SW 1271 (cell line): Measurements from ENCODE around the gene TJAP1.

Experiments used
- DNase-seq, 2 experiments: peaks; one replicate each; lab custom pipeline; 2025; lab: John Stamatoyannopoulos, UW

Gene TJAP1

DNA sequence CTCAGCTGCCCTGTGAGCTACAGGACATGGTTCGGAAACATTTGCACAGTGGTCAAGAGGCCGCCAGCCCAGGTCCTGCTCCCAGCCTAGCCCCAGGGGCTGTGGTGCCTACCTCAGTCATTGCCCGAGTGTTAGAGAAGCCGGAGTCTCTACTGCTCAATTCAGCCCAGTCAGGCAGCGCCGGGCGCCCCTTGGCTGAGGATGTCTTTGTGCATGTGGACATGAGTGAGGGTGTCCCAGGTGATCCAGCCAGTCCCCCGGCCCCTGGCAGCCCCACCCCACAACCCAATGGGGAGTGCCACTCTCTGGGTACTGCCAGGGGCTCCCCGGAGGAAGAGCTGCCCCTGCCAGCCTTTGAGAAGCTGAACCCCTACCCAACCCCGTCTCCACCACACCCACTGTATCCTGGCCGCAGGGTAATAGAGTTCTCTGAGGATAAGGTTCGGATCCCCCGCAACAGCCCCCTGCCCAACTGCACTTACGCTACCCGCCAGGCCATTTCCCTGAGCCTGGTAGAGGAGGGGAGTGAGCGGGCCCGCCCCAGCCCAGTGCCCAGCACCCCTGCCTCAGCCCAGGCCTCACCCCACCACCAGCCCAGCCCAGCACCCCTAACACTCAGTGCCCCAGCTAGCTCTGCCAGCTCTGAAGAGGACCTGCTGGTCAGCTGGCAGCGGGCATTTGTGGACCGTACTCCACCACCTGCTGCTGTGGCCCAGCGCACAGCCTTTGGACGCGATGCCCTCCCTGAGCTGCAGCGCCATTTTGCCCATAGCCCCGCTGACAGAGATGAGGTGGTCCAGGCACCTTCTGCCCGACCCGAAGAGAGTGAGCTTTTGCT is 27.6 kb downstream of the TJAP1 start:
- no peak for DNase-seq

DNA sequence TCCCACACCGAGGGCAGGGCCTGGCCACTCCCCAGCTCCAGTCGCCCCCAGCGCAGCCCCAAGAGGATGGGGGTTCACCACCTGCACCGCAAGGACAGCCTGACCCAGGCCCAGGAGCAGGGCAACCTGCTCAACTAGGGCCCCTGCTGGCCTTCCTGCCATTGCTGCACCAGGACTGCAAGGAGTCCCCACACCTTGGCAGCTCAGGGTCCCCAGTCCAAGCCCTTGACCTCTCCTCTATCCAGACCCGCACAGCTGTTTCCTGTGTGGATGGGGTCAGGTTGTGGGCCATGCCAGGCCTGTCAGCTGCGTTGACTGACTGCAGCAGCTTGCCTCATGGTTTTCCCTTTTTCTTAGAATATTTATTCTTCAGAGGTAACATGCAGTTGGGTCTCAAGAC is 28.3 kb downstream of the TJAP1 start:
- DNase-seq = no peak

DNA sequence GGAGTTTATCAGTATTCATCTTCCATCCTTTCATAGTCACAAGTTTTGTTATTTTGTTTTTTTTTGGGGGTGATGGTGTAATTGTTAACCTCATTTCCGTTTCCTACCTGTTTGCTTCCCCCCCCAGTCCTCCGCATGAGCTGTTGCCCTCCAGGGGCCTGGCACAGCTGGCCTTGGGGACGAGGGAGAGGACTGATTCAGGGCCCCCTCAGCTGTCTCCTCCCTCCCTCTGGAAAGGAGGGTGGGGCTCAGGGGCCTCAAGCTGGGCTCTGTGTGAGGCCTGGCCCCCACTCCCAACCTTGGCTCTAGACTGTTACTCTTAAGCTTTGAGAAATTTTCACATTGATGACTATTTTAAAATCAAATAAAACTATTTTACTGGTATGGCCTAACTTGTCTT is 28.8 kb downstream of the TJAP1 start:
- DNase-seq = no peak

DNA sequence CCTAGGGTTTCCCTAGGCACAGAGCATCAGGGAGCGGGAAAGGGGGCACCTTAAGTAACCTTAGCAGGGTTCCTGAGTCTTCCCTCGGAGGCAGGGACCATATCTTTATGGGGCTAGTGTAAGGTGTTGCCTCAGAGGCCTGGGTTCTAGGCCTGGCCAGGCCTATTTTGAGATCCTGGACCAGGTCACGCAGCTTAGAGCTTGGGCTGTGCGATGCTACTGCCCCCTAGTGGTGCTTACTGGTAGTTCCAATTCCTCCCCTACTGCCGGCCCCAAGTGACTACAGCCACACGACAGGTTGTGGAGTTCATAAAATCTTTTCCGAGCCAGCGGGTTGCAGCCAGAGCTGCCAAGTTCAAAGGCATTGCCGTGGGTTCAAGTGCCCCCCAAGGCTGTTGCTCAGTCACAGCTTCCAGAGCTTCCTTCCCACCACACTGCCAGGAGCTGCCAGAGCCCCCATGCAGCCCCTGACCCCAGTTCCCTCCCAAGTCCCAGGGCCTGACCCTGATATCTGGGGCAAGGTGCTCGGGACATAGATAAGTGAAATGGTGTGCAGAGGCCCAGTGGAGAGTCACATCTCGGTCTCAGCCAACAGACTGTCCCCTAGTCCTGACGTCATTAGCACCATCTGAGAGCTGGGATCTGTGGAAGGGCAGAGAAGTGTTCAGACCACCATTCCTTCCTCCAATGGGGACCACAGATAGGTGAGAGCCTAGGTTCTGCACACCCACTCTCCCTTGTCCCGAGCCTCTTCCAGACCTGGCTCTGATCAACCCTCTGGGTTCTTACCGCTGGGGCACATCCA is 29.5 kb downstream of the TJAP1 start:
- DNase-seq = peak; percentile 39 to 74

DNA sequence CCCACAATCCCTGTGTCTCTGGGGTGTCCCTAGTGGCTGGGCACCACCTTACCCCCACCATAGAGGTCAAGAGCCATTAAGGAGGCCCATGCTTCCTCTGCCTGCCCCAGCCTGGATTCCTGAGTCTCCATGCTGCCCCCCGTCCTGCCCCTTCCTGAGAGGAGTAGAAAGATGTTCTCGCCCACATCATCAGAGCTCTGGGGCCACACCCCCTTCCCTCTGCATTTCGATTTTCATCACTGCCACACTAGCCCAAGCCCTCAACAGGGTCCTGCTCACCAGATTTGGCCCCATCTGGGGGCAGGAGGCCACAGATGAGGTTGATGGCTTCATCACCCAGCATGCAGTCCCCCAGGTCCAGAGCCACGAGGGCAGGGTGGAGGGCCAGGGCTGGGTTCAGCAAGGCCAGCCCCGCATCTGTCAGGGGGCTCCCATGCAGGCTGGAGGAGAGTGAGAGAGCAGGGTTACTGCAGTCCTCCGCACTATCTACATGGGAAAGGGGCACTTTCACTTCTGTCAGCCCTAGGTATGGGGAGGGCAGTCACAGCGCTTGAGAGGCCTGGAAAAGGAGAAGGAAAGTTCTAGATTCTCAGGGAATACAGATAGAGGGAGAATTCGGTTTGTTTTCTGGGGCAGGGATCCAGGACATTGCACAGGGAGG is 31.2 kb downstream of the TJAP1 start:
- DNase-seq = no peak

DNA sequence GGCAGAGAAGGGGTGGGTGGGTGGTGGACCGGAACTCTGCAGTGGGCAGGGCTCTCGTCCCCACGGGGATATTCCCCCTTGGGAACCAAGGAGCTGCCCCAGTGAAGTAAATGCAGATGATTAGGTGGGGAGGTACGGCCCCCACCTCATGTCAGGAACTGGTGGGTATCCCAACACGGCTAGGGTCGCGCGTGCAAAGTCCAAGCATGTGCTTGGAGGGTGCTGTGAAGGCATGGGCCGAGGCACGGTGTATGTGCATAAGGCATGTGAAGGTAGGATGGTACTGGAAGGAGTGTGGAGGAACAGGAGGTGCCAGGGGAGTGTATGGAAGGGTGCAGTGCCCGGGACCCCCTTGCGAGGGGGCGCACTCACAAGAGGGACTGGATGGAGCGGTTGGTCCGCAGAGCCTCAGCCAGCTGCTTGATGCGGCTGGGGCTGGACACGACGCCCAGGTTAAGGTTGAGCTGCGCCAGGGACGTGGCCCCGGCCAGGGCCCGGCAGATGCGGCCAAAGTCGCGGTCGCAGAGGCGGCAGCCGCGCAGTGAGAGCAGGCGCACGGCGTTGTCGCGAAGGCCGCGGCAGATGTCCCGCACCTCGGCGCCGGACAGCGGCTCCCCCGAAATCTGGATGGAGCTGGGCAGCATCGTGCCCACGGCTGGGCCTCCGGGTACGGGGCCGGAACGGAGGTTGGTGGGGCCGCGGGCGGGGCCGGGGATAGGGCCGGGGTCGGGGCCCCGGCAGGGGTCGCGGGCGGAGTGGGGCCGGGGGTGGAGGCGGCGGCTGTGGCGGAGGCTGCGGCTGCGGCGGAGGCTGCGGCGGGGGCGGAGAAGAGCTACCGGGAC is 32.0 kb downstream of the TJAP1 start:
- no peak for DNase-seq

DNA sequence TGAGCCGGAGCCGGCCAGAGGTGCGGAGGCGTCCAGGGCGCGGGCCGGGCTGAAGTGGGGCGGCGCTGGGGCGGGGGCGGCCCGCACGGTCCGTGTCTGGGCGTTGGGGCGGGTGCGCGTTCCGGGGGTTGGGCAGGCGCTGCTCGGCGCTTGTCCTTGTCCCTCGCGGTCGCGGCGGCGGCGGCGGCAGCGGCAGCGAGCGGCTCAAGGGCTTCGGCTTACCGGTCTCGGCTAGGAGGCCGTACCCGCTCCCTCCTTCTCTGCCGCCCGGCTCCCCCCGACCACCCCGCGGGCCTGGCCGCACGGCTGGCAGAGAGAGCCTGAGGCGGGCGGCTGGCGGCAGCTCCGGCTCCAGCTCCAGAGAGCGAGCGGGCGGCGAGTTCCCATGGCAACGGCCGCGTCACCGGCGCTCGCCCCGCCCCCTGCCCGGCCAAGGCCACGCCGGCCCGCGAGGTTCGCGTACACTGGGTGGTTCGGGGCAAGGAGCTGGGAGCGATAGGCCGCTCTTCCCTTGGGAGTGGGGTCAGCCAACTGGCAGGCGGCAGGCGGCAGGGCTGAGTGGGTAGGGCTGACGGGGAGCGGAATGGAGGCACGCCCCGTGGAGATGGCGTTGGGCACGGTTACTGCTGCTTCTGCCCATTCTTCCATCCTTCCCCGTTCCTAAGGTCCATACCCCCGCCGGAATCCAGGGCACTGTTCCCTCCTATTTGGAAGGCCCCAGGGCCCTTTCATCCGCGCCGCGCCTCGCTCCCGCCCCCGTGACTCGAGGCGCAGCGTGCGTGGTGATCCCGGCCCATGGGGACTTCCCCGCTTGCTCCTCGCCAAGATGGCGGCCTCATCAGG is 32.8 kb downstream of the TJAP1 start, which contains the start of gene LRRC73:
Gene LRRC73, minus strand, starts transcription at position 363 of the 843 bp plus-strand sequence. CDS start 561 bp downstream, outside the sequence.
- DNase-seq = peak in 1 of 2 experiments; percentile 72

DNA sequence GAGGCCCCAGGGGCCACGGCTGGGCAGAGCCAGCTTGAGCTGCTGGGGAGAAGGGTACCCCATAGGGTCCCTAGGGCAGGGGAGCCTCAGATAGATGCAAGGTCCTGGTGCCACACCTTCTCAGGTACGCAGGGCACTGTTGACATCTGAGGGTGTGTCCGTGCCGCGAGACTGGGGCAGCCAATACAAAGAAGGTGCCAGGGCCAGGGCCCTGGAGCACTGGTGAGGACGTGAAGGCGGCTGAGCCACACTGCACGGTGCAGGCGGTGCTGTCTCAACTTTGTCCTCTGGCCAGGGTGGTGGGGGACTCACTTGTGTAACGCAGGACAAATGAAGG is 33.4 kb downstream of the TJAP1 start:
- DNase-seq = no peak

DNA sequence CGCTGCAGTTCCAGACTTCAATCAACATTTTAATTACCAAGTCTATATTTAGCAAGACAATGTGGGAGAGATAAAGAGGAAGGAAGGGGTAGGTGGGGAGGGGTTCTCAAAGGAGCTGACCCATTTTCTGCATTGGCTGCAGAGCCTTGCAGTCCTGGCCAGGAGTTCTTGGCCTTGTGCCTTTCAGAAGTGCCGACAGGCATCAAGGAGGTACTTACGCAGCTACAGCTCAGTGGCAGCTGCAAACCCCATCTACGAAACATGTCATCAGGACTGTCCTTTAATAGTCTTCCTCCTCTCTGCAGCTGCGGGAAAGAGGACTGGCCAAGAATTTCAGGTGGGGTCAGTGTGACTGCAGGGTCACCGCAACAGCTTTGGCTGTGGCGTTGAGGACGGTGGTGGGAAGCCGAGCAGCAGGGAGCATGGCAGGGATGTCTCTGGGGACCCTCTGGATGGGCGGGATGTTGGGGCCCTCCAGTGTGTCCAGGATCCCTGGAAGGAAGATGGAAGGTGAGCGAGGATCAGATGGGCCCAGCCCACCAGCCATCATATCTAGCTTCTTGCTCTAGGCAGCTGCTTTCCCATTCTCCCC is 34.5 kb downstream of the TJAP1 start:
- DNase-seq = no peak

DNA sequence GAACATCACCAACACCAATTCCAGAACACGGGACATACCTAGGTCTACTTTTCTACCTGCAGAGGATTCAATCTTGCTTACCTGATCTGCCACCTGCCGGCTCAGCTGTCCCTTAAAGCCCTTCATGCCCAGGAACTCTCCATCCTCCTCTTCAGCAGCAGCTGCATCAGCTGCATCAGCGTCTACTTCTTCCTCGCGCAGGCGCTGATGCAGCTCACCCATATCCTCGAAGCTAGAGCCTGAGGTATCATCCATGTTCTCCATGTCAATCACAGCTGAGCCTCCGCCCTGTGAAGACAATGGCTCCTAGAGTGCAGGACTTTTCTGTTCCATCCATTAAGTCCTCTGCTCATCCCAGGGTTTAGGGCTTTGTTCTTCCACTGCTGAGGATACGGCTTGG is 38.4 kb downstream of the TJAP1 start:
- no peak for DNase-seq

DNA sequence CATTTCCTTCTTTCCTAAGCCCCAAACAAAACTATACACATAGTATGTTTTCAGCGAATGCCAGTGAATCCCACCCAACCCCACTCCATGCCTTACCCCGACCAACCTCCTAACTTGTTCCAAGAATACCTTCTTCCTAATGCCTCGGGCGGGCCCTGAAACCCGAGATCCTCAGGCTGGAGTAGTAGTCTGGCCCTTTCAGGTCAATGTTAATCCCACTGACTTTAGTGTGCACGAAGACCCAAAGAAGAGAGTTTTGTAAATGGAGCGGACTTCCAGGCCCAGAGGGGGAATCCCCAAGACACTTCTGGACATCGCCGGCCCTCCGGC is 39.0 kb downstream of the TJAP1 start:
- DNase-seq = no peak

DNA sequence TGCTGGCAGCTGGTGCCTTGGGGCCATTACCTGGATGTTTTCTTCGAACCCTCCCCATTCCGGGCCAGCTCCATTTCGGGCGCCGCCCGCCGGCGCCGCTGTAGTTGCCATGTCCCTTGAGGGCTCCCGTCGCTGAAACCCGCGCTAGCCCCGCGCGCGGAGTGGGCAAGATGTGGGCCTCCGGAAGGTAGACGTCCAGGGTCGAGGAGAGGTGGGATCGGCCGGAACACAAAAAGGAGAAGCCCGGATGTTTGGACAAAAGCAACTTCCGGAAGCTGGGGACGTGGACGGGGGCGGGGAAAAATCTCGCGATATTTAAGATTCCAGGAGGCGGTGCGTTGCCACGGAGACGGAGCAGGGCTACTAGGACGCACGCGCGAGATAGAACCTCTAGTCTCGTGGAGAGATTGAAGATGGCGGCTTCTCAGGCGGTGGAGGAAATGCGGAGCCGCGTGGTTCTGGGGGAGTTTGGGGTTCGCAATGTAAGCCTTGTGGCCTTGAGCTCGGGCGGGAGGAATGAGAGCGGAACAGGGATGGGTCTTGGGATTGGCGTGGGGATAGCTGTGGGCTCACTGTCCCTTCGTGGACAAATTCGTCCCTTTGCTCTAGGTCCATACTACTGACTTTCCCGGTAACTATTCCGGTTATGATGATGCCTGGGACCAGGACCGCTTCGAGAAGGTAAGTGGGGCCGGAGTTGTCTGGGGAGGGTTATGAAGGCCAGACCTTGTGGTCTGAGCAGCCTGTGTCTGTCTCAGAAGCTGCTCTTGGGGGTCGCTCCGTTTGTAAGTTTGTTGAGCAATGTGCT is 39.5 kb downstream of the TJAP1 start, which contains the start of the genes POLR1C and YIPF3:
Gene POLR1C, plus strand, starts transcription at position 393 of the 808 bp plus-strand sequence. Its CDS starts 21 bp downstream, at position 414.
Gene YIPF3, minus strand, starts transcription at position 230 of the 808 bp plus-strand sequence. Its CDS starts 119 bp downstream, at position 111.
- peak; percentile 97 to 98 for DNase-seq

DNA sequence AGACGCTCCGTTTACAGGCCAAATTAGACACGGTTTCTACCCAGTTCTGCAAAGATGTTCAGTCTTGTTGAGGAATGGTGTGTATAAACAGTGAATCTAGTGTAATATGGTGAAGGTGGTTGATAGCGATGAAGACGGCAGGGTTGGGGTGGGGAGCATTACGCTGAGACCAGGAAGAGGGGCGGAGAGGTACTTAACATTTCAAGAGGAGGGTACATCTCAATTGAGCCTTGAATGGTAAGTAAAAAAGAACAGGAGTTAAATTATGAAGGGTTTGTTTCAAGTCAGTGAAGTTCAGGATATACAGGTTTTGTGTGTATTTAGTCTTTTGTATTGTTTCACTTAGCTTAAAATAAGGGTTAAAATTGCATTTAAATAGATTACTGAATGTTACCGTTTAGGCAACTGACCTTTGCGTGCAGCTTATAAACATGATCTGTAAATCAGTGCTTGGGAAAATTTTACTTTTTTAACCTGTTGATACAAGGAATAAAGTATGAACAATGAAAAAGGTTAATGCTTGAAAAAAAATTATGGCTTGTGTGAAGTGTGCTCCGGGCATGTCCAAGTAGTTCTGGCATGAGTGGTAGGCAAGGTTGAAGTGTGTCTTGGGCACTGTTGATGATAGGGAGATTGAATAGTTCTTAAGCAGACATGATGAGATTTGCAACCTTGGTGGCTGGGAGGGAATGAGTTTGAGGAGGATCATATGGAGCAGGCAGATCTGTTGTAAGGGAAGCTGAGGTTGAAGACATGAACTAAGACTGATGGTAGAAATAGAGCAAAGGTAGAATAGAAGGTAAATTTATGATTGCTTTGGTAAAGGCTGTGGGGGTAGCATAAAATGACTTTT is 40.4 kb downstream of the TJAP1 start:
- no peak for DNase-seq

DNA sequence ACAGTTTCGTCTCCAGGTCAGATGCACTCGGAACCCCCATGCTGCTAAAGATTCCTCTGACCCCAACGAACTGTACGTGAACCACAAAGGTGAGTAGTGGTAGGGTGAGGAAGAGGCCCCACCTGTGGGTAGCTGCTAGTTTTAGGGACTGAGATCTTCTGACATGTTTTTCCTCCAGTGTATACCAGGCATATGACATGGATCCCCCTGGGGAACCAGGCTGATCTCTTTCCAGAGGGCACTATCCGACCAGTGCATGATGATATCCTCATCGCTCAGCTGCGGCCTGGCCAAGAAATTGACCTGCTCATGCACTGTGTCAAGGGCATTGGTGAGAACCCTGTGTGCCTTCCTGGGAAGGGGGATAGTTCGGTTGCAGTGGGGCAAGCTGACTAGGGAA is 42.7 kb downstream of the TJAP1 start:
- DNase-seq = no peak

DNA sequence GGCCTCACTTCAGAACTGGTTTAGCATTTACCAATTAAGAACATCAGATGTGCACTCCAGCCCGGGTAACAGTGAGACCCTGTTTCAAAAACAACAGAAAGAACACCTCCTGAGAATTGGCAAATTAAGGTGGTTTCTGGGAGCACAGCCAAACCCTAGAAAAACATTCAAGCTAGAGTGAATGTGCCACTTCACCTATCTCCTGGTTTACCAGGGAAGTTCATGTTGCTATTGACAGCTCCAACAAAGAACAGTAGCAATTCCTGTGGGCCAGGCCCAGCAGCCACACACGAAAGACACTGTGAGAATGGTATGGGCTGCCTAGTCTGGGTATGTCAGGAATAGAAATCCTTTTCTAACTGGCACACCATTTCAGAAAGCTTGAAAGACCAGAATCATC is 44.5 kb downstream of the TJAP1 start:
- no peak for DNase-seq

DNA sequence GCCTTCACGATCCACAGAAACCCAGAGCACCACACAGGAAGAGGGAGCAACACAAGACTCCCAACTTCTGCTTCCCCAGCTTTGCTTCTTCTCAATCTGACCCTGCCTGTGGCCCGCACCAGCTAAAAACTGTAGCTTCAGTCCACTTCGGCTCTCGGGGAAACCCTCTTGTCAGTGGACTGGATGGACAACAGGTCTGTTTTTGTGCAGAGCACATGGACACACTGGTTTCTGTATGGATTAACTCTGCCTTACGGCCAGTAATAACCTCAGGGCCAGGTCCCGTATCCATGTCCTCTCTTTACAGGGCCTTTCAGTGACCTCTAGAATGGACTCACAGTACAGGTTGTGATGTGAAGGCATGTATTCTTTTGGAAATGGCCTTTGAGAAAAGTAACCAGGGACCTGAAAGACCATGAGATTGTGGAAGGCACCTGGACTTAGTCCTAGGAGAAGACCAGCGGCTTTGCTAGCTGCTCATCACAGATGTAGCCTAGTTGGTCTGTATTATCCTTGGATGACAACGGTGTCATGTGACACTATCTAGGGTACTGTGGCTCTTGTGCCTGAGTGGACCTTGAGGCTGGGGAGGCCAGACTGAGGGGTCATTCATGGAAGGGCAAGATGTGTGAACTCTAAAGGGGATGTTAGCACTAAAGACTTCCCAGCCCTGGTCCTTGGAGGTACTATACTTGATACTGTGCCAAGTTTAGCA is 45.3 kb downstream of the TJAP1 start:
- DNase-seq = no peak

DNA sequence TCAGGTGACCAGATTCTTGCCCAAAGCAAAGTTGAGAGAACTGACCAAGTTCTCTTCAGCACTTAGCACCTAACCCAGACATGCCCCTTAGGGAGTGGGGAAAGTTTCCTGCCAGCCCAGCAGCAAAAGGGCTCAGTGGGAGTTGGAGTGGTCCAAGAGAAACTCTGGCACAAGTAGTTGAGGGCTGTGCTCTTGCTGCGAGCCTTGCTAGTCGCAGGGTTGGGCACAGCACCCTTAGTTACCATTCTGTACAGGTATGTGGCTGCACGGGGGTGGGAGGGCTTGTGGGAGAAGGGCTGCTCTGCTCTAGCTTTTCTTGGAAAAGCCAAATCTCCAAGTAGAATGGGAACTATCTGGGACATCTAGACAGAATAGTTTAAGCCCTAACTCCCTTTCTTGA is 45.9 kb downstream of the TJAP1 start:
- DNase-seq = no peak

DNA sequence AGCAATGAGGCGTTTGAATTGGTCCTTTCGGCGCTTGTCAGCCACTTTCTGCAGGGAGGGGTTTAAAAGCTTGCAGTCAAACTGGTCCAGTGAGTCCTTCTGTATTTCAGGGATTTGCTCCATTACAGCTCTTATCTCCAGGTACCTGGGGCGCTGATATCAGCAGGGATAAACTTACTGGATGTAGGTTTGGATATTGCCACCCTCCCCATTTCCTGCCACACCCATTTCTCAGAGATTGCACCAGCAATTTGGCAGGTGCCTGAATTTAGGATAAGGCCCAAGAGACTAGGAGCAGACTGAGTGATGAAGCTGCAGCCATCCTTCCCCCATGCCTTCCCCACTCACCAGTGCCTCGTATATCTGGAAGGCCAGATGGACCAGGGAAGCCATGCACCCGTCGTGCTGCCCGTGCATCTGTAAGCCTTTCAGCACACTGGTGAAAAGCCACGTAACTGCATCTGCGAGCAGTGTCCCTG is 47.2 kb downstream of the TJAP1 start:
- no peak for DNase-seq
